Body of pancreas (tissue), 4 donors: ENCODE data around the gene ABCC3. TPM values are rescaled to one million over a fixed set of nuclear protein-coding genes. Genes with fewer than 3 reads are reported as not detected.

ENCODE experiments used
- ATAC-seq: fragments of 150-250 bp; one replicate; pipeline ENCODE4 v1.9.1; 2016
- DNase-seq, 4 donors: peaks; one replicate each; pipeline ENCODE4 v3.0.0-alpha.2; 2019
- H3K27ac ChIP-seq, 4 donors: fragments of 200-600 bp; sonication (generic); 1 replicate in 3 of 4; 2 replicates in 1 of 4; pipeline versions ENCODE4 v1.5.1 to v1.6.1; 2016 to 2019; ENCODE audit warnings: mild to moderate bottlenecking in 1 of 4, mixed read lengths in 1 of 4, moderate library complexity in 1 of 4
- H3K27me3 ChIP-seq, 2 donors: fragments of 200-600 bp; sonication (generic); one replicate each; pipeline ENCODE4 v1.6.0; 2016; ENCODE audit warnings: mild to moderate bottlenecking in 1 of 2
- H3K36me3 ChIP-seq, 2 donors: fragments of 200-600 bp; sonication (generic); replicated peaks in 1 of 2; 2 replicates each; pipeline ENCODE4 v1.5.1; 2016; ENCODE audit warnings: low read depth in 2 of 2; ENCODE audit not compliant: insufficient read depth in 1 of 2
- H3K4me1 ChIP-seq: fragments of 200-600 bp; sonication (generic); one replicate; pipeline ENCODE4 v1.6.0; 2016
- H3K4me3 ChIP-seq, 2 donors: fragments of 200-600 bp; sonication (generic); 1 replicate in 1 of 2; 2 replicates in 1 of 2; pipeline ENCODE4 v1.5.1; 2016 to 2019
- H3K9me3 ChIP-seq, 3 donors: fragments of 200-600 bp; sonication (generic); 1 replicate in 2 of 3; 2 replicates in 1 of 3; pipeline ENCODE4 v1.5.1; 2016
- POLR2A ChIP-seq, 3 donors: fragments of 450-650 bp; IDR thresholded peaks; one replicate each; pipeline ENCODE4 v1.6.1; 2016; ENCODE audit warnings: antibody characterized with exemption in 3 of 3, mild to moderate bottlenecking in 2 of 3
- WGBS, 2 donors: methylation state at CpG; one replicate each; pipeline ENCODE4 v1.1.5; 2017; 5-methylcytosine and 5-hydroxymethylcytosine counted together
- intact Hi-C: fragments of 100-400 bp; cut with DNase I; formaldehyde crosslinking; loops from one replicate; pipeline ENCODE4 v1.15.1; 2023
- total RNA-seq, 2 donors: library from RNA; depleted of rRNA; stranded (reverse); fragments of >200 nt; gene quantifications; one replicate each; pipeline ENCODE4 v1.1.0, GENCODE V29; 2016
- TF ChIP-seq, protein P1 (sequence below), 7 experiments: fragments of 450-650 bp in 4 of 7; fragments of 200-600 bp in 3 of 7; sonication (generic) in 3 of 7; IDR thresholded peaks; one replicate each; pipeline ENCODE4 v1.5.1; 2016 to 2019; ENCODE audit warnings: antibody characterized with exemption in 7 of 7

Gene ABCC3
- total RNA-seq, 2 donors from 2014 or later: 130 to 163 TPM

DNA sequence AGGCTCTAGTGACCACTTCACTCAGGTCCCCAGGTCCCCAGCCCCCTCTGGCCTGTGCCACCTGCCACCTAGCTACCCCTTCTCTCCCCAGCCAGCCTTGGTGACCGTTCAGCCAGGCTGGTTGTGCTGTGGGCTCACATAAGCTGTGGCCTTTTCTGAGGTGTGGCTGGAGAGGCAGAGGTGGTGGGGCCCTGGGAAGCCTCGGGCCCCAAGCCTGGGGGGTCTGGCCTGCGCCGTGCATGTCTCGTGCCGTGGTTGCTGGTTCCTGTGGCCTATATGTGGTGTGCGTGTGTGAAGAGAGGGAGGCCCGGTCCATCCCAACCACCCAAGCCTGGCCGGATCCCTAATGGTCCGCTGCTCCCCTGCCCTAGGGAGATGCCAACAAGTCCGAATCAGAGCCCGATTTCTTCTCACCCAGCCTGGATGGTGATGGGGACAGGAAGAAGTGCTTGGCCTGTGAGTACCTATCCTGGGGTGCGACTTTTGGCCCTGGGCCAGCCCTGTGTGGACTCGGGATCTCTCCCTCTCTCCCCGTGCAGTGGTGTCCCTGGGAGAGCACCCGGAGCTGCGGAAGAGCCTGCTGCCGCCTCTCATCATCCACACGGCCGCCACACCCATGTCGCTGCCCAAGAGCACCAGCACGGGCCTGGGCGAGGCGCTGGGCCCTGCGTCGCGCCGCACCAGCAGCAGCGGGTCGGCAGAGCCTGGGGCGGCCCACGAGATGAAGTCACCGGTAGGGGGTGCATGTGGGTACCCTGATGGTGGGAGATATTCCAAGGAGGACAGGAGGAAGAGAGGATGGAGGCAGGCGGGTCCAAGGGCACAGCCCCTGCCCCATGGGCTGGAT lies 38.3 kb upstream of the ABCC3 start:
- ATAC-seq: no peak
- TF ChIP-seq POLR2A (IDR thresholded peaks at IDR 0.05): no peak
- TF ChIP-seq, protein P1, sequence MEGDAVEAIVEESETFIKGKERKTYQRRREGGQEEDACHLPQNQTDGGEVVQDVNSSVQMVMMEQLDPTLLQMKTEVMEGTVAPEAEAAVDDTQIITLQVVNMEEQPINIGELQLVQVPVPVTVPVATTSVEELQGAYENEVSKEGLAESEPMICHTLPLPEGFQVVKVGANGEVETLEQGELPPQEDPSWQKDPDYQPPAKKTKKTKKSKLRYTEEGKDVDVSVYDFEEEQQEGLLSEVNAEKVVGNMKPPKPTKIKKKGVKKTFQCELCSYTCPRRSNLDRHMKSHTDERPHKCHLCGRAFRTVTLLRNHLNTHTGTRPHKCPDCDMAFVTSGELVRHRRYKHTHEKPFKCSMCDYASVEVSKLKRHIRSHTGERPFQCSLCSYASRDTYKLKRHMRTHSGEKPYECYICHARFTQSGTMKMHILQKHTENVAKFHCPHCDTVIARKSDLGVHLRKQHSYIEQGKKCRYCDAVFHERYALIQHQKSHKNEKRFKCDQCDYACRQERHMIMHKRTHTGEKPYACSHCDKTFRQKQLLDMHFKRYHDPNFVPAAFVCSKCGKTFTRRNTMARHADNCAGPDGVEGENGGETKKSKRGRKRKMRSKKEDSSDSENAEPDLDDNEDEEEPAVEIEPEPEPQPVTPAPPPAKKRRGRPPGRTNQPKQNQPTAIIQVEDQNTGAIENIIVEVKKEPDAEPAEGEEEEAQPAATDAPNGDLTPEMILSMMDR (IDR thresholded peaks at IDR 0.05): no peak
- Histone ChIP-seq H3K9me3 (no peaks in the 10 kb centered on the region), H3K4me3 (no peak overlapping the region), H3K27me3 (no peaks in the 10 kb centered on the region), H3K36me3 (no peaks in the 10 kb centered on the region), H3K4me1 (peaks cover 7% of the 10 kb centered on the region), H3K27ac (no peak overlapping the region)
- intact Hi-C loops: no loop called here
- WGBS, 2 donors: 80 to 82% methylated on average over 19 to 34 of the region's 34 CpGs
- no peak for DNase-seq

DNA sequence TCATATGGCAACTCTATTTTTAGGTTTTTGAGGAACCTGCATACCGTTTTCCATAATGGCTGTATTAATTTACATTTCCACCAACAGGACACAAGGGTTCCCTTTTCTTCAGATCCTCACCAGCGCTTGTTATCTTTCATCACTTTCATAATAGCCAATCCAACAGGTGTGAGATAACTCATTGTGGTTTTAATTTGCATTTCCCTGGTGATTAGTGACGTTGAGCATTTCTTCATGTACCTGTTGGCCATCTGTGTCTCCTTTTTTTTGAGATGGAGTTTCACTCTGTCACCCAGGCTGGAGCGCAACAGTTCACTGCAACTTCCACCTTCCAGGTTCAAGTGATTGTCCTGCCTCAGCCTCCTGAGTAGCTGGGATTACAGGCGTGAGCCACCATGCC lies 36.2 kb upstream of the ABCC3 start:
- TF ChIP-seq, protein P1 (IDR thresholded peaks at IDR 0.05): no peak
- TF ChIP-seq POLR2A (IDR thresholded peaks at IDR 0.05): no peak
- DNase-seq (no peak), ATAC-seq (no peak)
- H3K9me3 ChIP-seq: no peaks in the 10 kb centered on the region
- no peaks in the 10 kb centered on the region for H3K27me3 ChIP-seq
- intact Hi-C loops: no loop called here
- H3K36me3 ChIP-seq: no peaks in the 10 kb centered on the region
- H3K4me3 ChIP-seq: no peak overlapping the region
- H3K4me1 ChIP-seq: peaks cover 1% of the 10 kb centered on the region
- WGBS, 2 donors: 75 to 76% methylated on average over 5 of the region's 5 CpGs
- no peak overlapping the region for H3K27ac ChIP-seq

DNA sequence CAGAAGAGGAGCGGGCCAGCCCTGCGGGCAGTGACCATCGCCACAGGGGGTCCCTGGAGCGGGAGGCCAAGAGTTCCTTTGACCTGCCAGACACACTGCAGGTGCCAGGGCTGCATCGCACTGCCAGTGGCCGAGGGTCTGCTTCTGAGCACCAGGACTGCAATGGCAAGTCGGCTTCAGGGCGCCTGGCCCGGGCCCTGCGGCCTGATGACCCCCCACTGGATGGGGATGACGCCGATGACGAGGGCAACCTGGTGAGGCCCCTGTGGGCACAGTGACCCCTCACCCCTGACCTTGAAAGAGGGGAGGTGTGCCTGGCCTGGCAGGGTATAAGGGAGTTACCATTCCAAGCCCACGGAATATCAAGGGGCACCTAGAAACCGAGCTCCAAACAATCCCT lies 35.1 kb upstream of the ABCC3 start:
- no peak overlapping the region for H3K27ac ChIP-seq
- 86 to 95% methylated on average over 9 to 14 of the region's 15 CpGs for WGBS, 2 donors
- DNase-seq (no peak), ATAC-seq (no peak)
- intact Hi-C loops: no loop called here
- peaks cover 5% of the 10 kb centered on the region for H3K4me1 ChIP-seq
- no peaks in the 10 kb centered on the region for H3K9me3 ChIP-seq
- no peaks in the 10 kb centered on the region for H3K36me3 ChIP-seq
- H3K4me3 ChIP-seq: no peak overlapping the region
- no peak for TF ChIP-seq POLR2A (IDR thresholded peaks at IDR 0.05)
- TF ChIP-seq, protein P1 (IDR thresholded peaks at IDR 0.05): no peak
- H3K27me3 ChIP-seq: no peaks in the 10 kb centered on the region

DNA sequence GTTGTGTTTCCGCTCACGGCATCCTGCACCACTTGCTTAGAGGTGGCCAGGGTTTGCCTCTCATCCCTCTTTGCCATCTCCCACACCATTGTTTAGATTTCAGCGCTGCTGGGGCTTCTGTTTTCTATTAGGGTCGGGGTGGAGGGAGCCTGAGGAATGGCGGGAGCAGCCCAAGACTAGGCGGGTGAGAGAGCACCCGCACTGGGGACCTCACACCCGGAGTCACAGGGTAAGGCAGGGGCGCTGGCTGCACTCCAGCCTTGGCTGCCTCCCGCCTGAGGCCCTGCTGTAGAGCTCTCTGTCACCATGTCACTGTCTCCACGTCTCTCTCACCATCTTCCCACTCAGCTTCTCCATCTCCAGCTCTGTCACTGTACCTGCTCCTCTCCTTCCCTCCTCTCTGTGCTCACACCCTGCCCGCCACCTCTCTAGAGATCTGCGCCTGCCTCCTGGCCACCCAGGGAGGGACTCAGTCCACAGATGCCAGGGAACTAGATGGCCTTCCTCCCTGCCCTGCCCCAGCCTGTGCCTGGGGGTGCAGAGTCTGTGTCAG lies 32.8 kb upstream of the ABCC3 start:
- no peaks in the 10 kb centered on the region for H3K36me3 ChIP-seq
- H3K4me1 ChIP-seq: peaks cover 8% of the 10 kb centered on the region
- DNase-seq (no peak), ATAC-seq (no peak)
- no peaks in the 10 kb centered on the region for H3K9me3 ChIP-seq
- intact Hi-C loops: no loop called here
- no peak overlapping the region for H3K27ac ChIP-seq
- no peak overlapping the region for H3K4me3 ChIP-seq
- TF ChIP-seq, protein P1 (IDR thresholded peaks at IDR 0.05): no peak
- no peak for TF ChIP-seq POLR2A (IDR thresholded peaks at IDR 0.05)
- no peaks in the 10 kb centered on the region for H3K27me3 ChIP-seq
- 67 to 74% methylated on average over 13 of the region's 13 CpGs for WGBS, 2 donors
